GM21529 (cell line): ENCODE results near the gene APEX2.
"Not testable (repeated sequence)": the region's sequence is repeated elsewhere in the genome, so short reads cannot be mapped to it uniquely, and the experiment has no call there.

Experiments
- ATAC-seq: cut with Tn5 transposase; IDR thresholded peaks from one replicate; pipeline ENCODE4 v1.9.1; 2021; ENCODE audit not compliant: unreplicated experiment

Gene APEX2

GRCh38 chrX:54999717-55000598 is at the start of gene APEX2:
TSS of gene APEX2 (plus strand) at chrX:55000363. CDS start at chrX:55000423, 60 bp downstream.
- peak; percentile 93 for ATAC-seq

GRCh38 chrX:54950730-54951375 is 49.3 kb upstream of the APEX2 start:
- ATAC-seq = no peak

GRCh38 chrX:54961750-54962149 is 38.4 kb upstream of the APEX2 start:
- ATAC-seq = no peak

- no peak for ATAC-seq
These were observed 35.2 kb upstream of the APEX2 start for GRCh38 chrX:54964766-54965497.

- ATAC-seq = no peak
These were observed 22.8 kb upstream of the APEX2 start for GRCh38 chrX:54977387-54977786.

- ATAC-seq = no peak
These were observed 21.7 kb upstream of the APEX2 start for GRCh38 chrX:54978448-54978847.

- ATAC-seq = no peak
These were observed 20.7 kb upstream of the APEX2 start for GRCh38 chrX:54979432-54979831.

GRCh38 chrX:54980334-54980733 is 19.8 kb upstream of the APEX2 start:
- no peak for ATAC-seq

- ATAC-seq = not testable (repeated sequence)
These were observed 16.9 kb upstream of the APEX2 start for GRCh38 chrX:54983306-54983705.

- no peak for ATAC-seq
These were observed 8.5 kb upstream of the APEX2 start for GRCh38 chrX:54991706-54992105.

GRCh38 chrX:54992911-54993622 is 7.1 kb upstream of the APEX2 start:
- ATAC-seq = no peak

GRCh38 chrX:54994099-54994498 is 6.1 kb upstream of the APEX2 start, which contains the start of gene PFKFB1:
TSS of gene PFKFB1 (minus strand) at chrX:54994188. CDS start at chrX:54994007, 181 bp downstream.
- ATAC-seq = no peak

- ATAC-seq = no peak
These were observed 5.4 kb upstream of the APEX2 start for GRCh38 chrX:54994668-54995351.

GRCh38 chrX:54995621-54996020 is 4.5 kb upstream of the APEX2 start:
- ATAC-seq = no peak

- no peak for ATAC-seq
These were observed 4.1 kb downstream of the APEX2 start for GRCh38 chrX:55004231-55004630.

GRCh38 chrX:55005256-55005655 is 5.1 kb downstream of the APEX2 start:
- no peak for ATAC-seq

GRCh38 chrX:55006827-55007621 is 6.9 kb downstream of the APEX2 start:
- no peak for ATAC-seq

GRCh38 chrX:55007656-55008055 is 7.5 kb downstream of the APEX2 start:
- no peak for ATAC-seq

GRCh38 chrX:55008571-55009358 is 8.6 kb downstream of the APEX2 start:
- ATAC-seq = peak; percentile 44
